Measurements from ENCODE around the gene C20orf96.

Gene C20orf96

GRCh38 chr20:324177-325044, 33.9 kb upstream of the C20orf96 start:
- no peak for TF ChIP-seq CTCF (IDR thresholded peaks at IDR 0.05; ENCODE audit: low read depth, low read length, missing control alignments)
- no peak for DNase-seq (ENCODE audit: extremely low read depth, low read depth)
- H3K4me3 ChIP-seq (replicated peaks; ENCODE audit: low read depth, low read length) = peak overlapping the region; percentile 67

- no peak for DNase-seq (ENCODE audit: extremely low read depth, low read depth)
- H3K4me3 ChIP-seq (replicated peaks; ENCODE audit: low read depth, low read length) = no peak overlapping the region
- no peak for TF ChIP-seq CTCF (IDR thresholded peaks at IDR 0.05; ENCODE audit: low read depth, low read length, missing control alignments)
Observed at GRCh38 chr20:316316-317068, 25.9 kb upstream of the C20orf96 start.

- TF ChIP-seq CTCF (IDR thresholded peaks at IDR 0.05; ENCODE audit: low read depth, low read length, missing control alignments) = no peak
- DNase-seq (ENCODE audit: extremely low read depth, low read depth) = no peak
- no peak overlapping the region for H3K4me3 ChIP-seq (replicated peaks; ENCODE audit: low read depth, low read length)
Observed at GRCh38 chr20:313948-314347, 23.4 kb upstream of the C20orf96 start.

GRCh38 chr20:313402-313801, 22.9 kb upstream of the C20orf96 start:
- no peak for TF ChIP-seq CTCF (IDR thresholded peaks at IDR 0.05; ENCODE audit: low read depth, low read length, missing control alignments)
- H3K4me3 ChIP-seq (replicated peaks; ENCODE audit: low read depth, low read length) = no peak overlapping the region
- DNase-seq (ENCODE audit: extremely low read depth, low read depth) = no peak

- no peak overlapping the region for H3K4me3 ChIP-seq (replicated peaks; ENCODE audit: low read depth, low read length)
- TF ChIP-seq CTCF (IDR thresholded peaks at IDR 0.05; ENCODE audit: low read depth, low read length, missing control alignments) = no peak
- no peak for DNase-seq (ENCODE audit: extremely low read depth, low read depth)
Observed at GRCh38 chr20:312866-313265, 22.3 kb upstream of the C20orf96 start.

- TF ChIP-seq CTCF (IDR thresholded peaks at IDR 0.05; ENCODE audit: low read depth, low read length, missing control alignments) = no peak
- no peak overlapping the region for H3K4me3 ChIP-seq (replicated peaks; ENCODE audit: low read depth, low read length)
- no peak for DNase-seq (ENCODE audit: extremely low read depth, low read depth)
Observed at GRCh38 chr20:312067-312466, 21.5 kb upstream of the C20orf96 start.
